Dermis microvascular lymphatic vessel endothelial cell (primary cell): Measurements from ENCODE around the gene TMEM132D. TPM values are rescaled to one million over a fixed set of nuclear protein-coding genes. Genes with fewer than 3 reads are reported as not detected.

Experiments used
- DNase-seq, 2 donors: peaks; one replicate each; pipeline versions ENCODE4 v3.0.0 to v3.0.0-alpha.2; 2010; ENCODE audit warnings: low read depth in 2 of 2
- total RNA-seq: library from RNA; depleted of rRNA; stranded (reverse); fragments of >200 nt; gene quantifications from 2 replicates; pipeline ENCODE4 v1.2.1, GENCODE V29; 2014

TMEM132D gene
- total RNA-seq, 1 donor from 2014 or later, result not detected

GRCh38 chr12:129873111-129873832 lies 30.6 kb downstream of the TMEM132D start:
- DNase-seq, result no peak

DNA sequence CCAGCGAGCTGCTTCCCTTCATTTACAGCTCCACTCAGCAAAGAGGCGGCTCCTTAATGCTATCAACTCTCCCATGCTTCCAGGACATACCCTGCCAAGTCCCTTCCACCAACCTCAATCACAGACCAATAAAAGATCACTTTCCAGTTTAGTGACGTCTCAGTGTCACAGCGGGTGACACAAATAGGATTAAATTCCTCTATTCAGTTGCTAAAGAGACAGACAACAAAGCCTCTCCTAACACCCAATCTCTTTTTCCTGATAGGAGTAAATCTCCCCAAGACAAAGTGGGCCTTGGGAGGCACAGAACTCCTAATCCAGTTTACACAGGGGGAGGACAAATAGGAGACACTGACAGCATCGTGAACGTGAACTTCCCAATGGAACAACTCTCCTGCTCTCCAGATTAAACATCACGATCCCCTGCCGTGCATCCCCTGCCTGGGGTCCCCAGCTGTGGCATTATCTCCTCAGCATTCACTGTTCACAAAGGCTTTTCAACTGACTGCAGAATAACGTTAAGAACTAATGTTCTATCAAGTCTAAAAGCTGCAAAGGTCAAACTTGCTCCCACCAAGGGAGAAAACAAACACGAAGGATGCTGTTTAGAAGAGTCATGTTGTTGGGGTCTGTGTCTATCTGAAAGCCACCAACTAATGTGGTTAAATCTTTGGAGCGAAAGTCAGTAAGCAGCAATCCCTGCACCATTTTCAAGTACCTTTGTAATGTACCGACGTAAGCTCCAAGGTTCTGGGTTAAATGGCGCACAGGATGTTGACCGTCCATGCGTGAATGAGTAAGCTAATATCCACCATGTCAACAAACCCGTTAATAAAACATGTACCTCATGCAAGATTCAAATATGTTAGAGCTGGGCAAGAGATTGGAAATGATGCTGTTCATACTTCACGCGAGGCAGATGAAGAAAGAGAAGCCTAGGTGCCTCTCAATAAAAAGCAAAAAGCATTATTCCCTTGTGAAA lies 31.5 kb downstream of the TMEM132D start:
- no peak for DNase-seq

DNA sequence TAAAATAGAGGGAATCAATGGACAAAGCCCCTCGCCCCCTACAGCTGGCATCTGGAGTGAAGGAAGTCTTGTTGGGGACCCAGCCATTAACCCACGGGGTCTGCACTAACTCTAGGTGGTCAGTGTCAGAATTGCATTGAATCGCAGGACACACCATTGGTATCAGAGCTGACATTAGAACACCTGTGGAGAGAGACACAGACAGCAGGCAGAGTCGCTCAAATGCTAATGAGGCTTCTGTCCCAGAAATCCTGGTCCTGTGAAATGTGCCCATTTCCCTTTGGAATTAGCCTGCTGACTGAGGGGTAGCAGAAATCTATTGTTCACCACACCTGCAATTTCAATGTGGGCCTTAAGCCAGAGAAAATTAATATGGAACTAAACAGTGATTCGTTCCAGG lies 33.0 kb downstream of the TMEM132D start:
- no peak for DNase-seq

DNA sequence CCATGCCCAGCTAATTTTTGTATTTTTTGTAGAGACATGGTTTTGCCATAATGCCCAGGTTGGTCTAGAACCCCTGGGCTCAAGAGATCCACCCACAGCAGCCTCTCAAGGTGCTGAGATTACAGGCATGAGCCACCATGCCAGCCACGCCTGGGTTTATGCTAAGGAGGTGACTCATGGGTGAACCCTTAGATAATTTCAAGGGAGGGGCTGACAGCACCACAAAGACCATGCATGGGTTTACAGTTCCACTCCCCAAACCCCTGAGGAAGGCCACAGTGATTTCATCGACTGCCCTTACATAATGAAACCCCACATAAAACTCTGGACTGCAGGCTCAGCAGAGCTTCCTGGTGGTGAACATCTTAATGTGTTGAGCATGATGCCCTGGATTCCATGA lies 33.7 kb downstream of the TMEM132D start:
- no peak for DNase-seq

DNA sequence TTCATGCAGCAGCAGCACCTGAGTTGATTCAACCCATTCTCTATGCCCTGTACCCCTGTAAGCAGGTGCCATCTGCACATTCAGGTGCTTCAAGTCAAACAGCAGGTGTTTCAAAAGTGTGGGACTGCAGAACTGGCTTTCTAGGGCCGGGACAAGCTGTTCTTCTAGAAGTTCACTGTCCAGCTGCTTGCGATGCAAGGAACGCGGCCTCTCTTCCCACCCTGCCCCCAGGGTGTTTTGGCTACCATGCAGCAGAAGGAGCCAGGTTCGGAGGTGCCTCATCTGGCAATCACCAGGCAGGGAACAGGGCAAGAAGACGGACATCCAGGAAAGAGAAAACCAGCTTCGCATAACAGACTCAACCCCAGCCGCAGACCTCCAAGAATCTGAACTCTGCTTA lies 35.2 kb downstream of the TMEM132D start:
- DNase-seq, result no peak

DNA sequence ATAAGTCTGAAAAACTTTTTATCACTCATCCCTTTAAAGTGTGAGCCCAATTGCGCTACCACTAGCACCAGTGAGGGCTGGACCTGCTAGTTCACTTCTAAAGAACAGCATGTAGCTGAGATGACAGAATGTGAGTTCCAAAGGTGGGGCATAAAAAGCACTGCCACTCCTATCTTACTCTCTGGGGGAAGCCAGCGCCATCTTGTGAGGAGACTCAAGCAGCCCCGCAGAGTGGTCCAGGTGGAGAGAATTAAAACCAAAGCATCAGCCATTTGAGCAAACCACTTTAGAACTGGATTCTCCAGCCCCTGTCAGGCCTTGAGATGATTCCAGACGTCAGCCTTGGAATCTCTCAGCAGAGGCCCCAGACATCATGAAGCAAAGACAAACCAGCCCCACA lies 39.9 kb downstream of the TMEM132D start:
- DNase-seq, result no peak

DNA sequence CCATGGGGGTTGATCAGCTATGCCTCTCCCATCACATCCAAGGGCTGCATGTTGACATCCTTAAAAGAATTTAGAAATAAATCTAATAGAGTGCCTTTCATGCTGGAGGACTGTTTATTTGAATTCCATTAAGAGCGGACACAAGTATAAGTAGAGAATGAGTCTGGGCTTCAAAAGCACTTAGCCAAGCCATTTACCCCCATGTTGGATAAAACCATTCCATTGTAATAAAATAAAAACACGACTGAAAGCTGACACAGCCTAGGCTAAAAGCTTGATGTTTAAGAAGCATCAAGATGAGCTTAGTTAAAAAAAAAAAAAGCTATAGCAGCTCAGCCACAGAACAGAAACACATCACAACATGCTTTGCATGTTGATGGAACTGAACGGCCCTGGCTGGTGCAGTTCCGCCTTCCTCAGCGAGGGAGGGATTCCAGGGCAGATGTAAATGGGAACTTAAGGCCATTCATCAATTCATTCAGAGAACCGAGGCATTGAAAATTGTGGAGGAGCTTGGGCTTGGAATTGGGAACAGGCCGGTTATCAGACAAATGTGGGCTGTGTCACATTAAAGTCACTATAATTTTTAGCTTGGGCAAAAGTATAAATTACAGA lies 41.2 kb downstream of the TMEM132D start:
- DNase-seq, result no peak

GRCh38 chr12:129861951-129862350 lies 41.9 kb downstream of the TMEM132D start:
- no peak for DNase-seq

DNA sequence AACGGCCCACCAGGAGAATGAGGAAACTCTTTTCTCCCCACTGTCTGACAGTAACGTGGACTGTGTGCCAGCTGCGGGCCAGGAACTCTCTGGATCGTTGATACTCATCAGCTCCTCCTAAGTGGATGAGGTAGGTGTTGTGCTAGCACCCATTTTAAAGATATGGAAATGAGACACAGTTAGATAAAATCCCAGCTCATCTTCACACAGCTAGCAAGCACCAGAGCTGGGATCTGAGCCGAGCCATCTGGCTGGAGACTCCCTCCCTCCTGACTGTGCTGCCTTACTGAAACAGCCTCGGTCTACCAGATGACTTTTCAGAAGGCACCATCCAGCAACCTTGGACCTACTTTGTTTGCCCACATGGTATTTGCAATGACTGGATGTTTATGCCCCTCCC lies 49.2 kb downstream of the TMEM132D start:
- DNase-seq, result no peak

GRCh38 chr12:129851296-129851695 lies 52.5 kb downstream of the TMEM132D start:
- DNase-seq, result no peak

GRCh38 chr12:129848876-129849275 lies 54.9 kb downstream of the TMEM132D start:
- no peak for DNase-seq

- no peak for DNase-seq
These were observed 56.8 kb downstream of the TMEM132D start for GRCh38 chr12:129847063-129847462.

- no peak for DNase-seq
These were observed 59.1 kb downstream of the TMEM132D start for GRCh38 chr12:129844662-129845220.

GRCh38 chr12:129841251-129841650 lies 62.6 kb downstream of the TMEM132D start:
- no peak for DNase-seq

GRCh38 chr12:129840145-129840884 lies 63.5 kb downstream of the TMEM132D start:
- DNase-seq, result no peak

DNA sequence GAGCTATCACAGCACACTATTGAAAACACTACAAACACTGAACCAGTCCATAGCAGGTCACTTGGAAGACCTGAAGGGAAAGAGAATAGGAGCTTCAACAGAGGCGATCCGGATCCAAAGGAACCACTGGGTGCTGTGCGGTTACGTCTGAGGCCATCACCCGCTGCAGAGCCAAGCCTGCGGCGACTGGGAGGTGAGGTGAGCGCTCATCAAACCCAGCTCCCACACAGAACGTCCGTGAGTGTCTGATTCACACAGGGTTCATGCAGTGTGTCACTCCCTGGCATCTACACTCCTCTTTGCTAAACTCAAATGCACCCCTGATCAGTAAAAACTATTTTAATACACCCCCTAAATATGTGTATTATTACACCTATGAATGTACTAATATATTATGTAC lies 64.1 kb downstream of the TMEM132D start:
- no peak for DNase-seq

GRCh38 chr12:129831294-129831693 lies 72.5 kb downstream of the TMEM132D start:
- DNase-seq, result no peak

DNA sequence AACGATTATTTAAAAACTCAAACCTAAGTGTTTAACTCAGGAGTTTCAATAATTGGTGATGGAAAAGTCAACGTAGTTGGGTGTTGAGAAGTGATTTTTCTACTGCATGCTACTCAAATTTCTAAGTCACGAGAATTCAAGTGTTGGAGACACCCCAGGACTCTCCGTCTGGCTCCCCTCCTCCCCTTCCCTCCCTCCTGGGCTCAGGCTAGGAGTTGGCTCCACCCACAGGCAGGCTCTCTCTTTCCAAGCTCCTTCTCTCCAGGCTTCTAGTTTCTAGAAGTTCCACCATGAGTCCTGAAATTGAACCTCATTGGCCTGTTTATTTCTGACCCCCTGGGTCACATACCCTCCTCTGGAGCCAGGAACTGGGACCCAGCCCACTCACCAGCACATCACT lies 73.0 kb downstream of the TMEM132D start:
- DNase-seq, result no peak

GRCh38 chr12:129827866-129828384 lies 75.9 kb downstream of the TMEM132D start:
- DNase-seq, result no peak

GRCh38 chr12:129827102-129827865 lies 76.5 kb downstream of the TMEM132D start:
- DNase-seq, result no peak
